Neutrophil (primary cell): ENCODE results near the gene CDH26.

Experiments
- H3K27ac ChIP-seq: fragments of 200-600 bp; sonication (generic); 2 replicates; pipeline ENCODE4 v1.5.1; 2016; ENCODE audit warnings: mild to moderate bottlenecking, moderate library complexity
- H3K27me3 ChIP-seq: fragments of 200-600 bp; sonication (generic); 2 replicates; pipeline ENCODE4 v1.6.0; 2016; ENCODE audit warnings: mild to moderate bottlenecking
- H3K36me3 ChIP-seq: fragments of 200-600 bp; sonication (generic); 2 replicates; pipeline ENCODE4 v1.5.1; 2017
- H3K4me1 ChIP-seq, 2 experiments: fragments of 200-600 bp in 1 of 2; sonication (generic) in 1 of 2; 1 replicate in 1 of 2; 2 replicates in 1 of 2; pipeline versions ENCODE4 v1.5.1 to v1.6.1; 2013 to 2016; ENCODE audit warnings: low read depth in 1 of 2, low read length in 1 of 2, mild to moderate bottlenecking in 1 of 2, moderate library complexity in 1 of 2; ENCODE audit not compliant: control insufficient read depth in 1 of 2, insufficient read depth in 1 of 2
- H3K4me3 ChIP-seq, 2 experiments: fragments of 200-600 bp in 1 of 2; sonication (generic) in 1 of 2; 1 replicate in 1 of 2; 2 replicates in 1 of 2; pipeline ENCODE4 v1.5.1; 2013 to 2016; ENCODE audit warnings: low read depth in 1 of 2, low read length in 1 of 2, mild to moderate bottlenecking in 1 of 2, moderate library complexity in 1 of 2
- H3K9me3 ChIP-seq: fragments of 200-600 bp; sonication (generic); 2 replicates; pipeline ENCODE4 v1.5.1; 2016
- TF ChIP-seq, protein P1 (sequence below): fragments of 200-600 bp; sonication (generic); IDR thresholded peaks from 2 replicates; pipeline ENCODE4 v1.5.1; 2016; ENCODE audit warnings: antibody characterized with exemption

Gene CDH26

DNA sequence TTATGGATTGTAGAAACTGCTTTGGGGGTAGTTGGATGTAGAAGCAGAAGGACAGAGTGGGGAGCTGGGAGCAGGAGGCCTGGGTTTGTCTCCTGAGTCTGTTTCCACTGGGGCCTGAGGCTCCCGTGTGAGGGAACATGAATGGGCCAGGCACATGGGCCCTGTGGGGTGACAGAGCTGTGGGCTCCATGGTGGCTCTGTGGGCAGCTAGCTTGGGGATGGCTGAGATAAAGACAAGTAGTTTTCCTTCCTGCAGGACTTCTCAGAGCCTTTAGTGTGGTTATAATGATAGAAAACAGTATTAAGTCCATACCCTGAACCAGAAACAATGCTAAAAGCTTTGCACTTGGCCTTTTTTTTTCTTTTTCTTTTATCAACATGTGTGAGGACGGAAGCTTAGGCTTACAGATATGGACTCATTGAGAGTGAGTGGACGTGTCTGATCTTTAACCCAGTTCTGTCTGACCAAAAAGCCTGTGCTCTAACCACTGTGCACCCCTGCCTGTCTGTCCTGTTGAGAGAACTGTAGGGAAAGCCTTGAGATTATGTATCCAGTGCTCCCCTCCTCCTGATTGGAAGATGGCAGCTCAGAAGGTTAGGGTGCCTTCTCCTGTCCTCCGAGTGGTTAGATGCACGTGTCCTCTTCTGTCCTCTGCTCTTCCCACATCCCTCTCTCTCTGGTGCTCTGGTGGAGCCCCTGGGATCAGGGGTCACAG lies 98.3 kb downstream of the CDH26 start:
- Histone ChIP-seq H3K4me3 (peak overlapping the region; percentile 53 to 64), H3K9me3 (no peaks in the 10 kb centered on the region), H3K36me3 (no peaks in the 10 kb centered on the region), H3K27ac (peak overlapping the region; percentile 98), H3K4me1 (peaks cover 98 to 100% of the 10 kb centered on the region in 2 experiments), H3K27me3 (no peaks in the 10 kb centered on the region)
- TF ChIP-seq, protein P1, sequence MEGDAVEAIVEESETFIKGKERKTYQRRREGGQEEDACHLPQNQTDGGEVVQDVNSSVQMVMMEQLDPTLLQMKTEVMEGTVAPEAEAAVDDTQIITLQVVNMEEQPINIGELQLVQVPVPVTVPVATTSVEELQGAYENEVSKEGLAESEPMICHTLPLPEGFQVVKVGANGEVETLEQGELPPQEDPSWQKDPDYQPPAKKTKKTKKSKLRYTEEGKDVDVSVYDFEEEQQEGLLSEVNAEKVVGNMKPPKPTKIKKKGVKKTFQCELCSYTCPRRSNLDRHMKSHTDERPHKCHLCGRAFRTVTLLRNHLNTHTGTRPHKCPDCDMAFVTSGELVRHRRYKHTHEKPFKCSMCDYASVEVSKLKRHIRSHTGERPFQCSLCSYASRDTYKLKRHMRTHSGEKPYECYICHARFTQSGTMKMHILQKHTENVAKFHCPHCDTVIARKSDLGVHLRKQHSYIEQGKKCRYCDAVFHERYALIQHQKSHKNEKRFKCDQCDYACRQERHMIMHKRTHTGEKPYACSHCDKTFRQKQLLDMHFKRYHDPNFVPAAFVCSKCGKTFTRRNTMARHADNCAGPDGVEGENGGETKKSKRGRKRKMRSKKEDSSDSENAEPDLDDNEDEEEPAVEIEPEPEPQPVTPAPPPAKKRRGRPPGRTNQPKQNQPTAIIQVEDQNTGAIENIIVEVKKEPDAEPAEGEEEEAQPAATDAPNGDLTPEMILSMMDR, result no peak

DNA sequence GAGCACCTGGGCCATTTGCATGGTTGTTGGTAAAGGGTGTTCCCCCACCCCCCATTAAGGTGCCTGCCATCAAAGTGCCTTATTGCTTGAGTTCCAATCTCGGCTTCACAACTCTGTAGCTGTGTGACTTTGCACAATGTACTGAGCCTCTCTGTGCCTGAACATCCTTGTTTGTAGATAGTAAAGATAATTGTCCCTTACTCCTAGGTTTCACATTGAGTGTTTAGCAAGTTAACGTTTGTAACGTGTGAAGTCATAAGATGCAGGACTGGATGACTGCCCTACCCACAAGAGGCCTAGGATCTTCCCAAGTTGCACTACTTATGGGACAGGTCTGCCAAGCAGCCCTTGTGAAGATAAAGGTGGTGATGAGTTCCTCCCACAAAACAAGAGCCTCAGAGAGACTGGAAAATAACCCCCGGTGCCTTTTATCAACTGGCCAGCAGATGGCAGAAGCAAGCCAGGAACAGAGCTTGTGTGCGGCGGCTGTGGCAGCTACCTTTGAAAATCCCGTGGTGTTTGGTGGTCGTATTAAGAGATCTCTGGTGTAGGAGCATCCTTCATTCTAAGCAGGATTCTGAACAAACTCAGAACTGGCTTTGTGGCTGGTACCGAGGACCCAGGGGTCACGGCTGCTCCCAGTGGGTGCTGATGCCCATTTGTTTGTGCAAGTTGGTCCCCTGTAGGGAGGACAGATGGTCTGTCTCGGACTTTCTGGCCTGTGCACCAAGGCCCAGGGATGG lies 99.1 kb downstream of the CDH26 start:
- Histone ChIP-seq H3K4me1 (peaks cover 95 to 96% of the 10 kb centered on the region in 2 experiments), H3K27me3 (no peaks in the 10 kb centered on the region), H3K27ac (peak overlapping the region; percentile 98), H3K4me3 (peak overlapping the region; percentile 53 to 64), H3K9me3 (no peaks in the 10 kb centered on the region), H3K36me3 (no peaks in the 10 kb centered on the region)
- TF ChIP-seq, protein P1, result peak; percentile 95

DNA sequence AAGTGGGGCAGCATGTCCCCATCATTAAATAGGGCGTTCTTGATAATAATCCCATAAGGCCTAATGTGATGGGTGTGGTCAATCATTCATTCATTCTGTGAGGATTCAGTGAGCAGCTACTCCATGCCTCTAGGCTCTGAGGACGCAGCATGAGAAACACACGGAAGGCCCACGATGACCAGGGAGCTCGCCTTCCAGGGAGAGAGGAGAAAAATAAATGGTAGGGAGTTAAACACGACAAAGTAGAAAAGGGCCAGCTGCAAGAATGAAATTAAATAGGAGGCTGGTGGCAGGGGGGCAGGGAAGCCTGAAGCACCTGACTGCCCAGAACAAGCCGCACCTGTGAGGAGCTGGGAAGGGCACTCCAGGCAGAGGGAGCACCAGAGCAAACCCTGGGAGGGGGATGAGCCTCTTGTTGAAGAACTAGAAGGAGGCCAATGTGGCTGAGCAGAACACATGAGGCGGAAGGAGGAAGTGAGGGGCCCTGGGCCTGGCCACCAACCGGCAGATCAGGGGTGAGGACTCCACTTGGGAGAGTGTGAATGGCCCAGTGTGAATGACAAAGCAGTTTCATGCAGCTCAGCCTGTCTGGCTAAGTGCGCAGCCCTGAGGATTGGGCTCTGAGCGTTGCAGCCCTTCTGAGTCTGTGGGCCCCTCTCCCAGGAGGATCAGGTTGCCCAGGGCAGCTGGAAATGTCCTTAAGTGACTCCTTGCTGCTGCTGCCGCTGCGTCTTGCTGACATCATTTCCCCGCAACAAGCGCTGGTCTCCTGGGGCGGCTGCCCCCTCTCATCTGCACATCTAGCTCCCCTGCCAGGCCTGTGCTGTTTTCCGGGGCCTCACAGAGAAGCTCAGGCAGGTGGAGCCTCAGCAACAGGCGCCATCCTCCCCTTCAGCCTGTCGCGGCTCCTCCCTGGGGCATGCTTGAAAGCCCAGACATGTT lies 99.9 kb downstream of the CDH26 start:
- TF ChIP-seq, protein P1, result peak; percentile 66
- peak overlapping the region; percentile 98 for H3K27ac ChIP-seq
- H3K4me1 ChIP-seq, result peaks cover 87% of the 10 kb centered on the region in 2 experiments
- H3K9me3 ChIP-seq, result no peaks in the 10 kb centered on the region
- H3K4me3 ChIP-seq, result peak overlapping the region; percentile 53 to 64
- H3K36me3 ChIP-seq, result no peaks in the 10 kb centered on the region
- no peaks in the 10 kb centered on the region for H3K27me3 ChIP-seq

DNA sequence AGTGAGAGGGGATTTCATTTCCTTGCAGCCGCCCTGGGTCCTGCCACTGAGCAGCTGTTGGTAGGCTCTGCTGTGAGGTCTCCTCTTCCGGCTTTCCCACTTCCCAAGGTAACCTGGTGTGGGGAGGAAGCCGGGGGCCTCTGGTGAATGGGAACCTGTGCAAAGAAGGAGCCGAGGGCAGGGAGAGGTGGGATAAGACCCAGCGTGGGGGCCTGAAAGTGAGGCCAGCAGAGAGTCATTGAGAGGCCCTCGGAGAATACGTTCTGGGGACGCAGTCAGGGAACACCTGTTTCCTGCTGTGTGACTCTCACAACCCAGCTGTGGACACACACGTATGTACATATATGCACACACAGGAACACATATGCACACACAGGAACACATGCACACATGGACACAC lies 100.7 kb downstream of the CDH26 start:
- no peaks in the 10 kb centered on the region for H3K36me3 ChIP-seq
- H3K27me3 ChIP-seq, result no peaks in the 10 kb centered on the region
- peak overlapping the region; percentile 98 for H3K27ac ChIP-seq
- H3K4me1 ChIP-seq, result peaks cover 79 to 80% of the 10 kb centered on the region in 2 experiments
- peak overlapping the region; percentile 53 to 64 for H3K4me3 ChIP-seq
- no peaks in the 10 kb centered on the region for H3K9me3 ChIP-seq
- TF ChIP-seq, protein P1, result no peak

DNA sequence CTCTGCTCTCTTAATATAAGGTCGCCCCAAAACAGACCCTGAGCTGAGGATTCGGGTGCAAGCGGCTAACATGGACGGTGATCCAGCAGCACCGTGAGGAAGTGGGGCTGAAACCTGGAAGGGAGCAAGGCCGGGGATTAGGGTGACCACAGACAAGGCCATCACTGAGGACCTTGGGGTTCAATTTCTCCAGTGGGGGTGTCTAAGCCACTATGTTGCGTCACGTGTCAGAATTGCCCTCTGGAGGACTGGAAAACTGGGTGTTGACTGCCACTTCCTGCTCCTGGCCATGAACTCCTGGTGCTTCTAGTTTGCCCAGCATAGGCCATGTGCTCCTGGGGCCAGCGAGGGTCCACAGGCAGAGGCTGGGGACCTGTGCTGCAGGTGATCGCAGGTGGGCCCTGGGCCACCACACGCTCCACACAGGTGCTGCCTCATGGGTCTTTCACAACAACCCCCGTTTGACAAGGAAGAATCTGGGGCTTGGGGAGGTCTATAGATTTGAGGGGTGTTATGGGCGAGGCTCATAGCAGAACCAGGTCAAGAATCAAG lies 101.9 kb downstream of the CDH26 start:
- Histone ChIP-seq H3K9me3 (no peaks in the 10 kb centered on the region), H3K4me3 (peak overlapping the region; percentile 12 to 26), H3K4me1 (peaks cover 68 to 69% of the 10 kb centered on the region in 2 experiments), H3K27me3 (no peaks in the 10 kb centered on the region), H3K36me3 (no peaks in the 10 kb centered on the region), H3K27ac (peak overlapping the region; percentile 98)
- TF ChIP-seq, protein P1, result no peak
